Central memory CD4-positive, alpha-beta T cell (primary cell): Measurements from ENCODE around the gene MYO1E.
"Not testable (repeated sequence)": the region's sequence is repeated elsewhere in the genome, so short reads cannot be mapped to it uniquely, and the experiment has no call there.

Source experiments
- DNase-seq: peaks from one replicate; pipeline ENCODE4 v3.0.0; 2022

The MYO1E gene

GRCh38 chr15:59349680-59350420 is 22.8 kb downstream of the MYO1E start:
- DNase-seq, result no peak

- no peak for DNase-seq
Measured at GRCh38 chr15:59347915-59348314, 24.8 kb downstream of the MYO1E start.

- no peak for DNase-seq
Measured at GRCh38 chr15:59346951-59347350, 25.7 kb downstream of the MYO1E start.

DNA sequence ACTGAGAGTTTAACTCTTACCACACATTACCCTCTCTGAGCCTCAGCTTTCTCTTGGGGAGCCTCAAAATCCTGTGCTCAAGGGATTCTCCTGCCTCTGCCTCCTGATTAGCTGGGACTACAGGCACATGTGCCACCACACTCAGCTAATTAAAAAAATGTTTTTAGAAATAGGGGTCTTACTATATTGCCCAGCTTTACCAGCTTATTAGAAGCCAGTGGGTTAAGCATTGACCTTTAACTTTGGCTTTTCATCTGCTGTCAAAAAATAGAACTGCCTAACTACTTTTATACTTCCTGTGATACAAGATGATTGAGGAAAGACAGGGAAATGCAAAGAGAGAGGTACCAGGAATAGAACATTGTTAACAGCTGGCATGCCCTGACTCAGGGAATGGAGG is 27.3 kb downstream of the MYO1E start:
- DNase-seq, result no peak

DNA sequence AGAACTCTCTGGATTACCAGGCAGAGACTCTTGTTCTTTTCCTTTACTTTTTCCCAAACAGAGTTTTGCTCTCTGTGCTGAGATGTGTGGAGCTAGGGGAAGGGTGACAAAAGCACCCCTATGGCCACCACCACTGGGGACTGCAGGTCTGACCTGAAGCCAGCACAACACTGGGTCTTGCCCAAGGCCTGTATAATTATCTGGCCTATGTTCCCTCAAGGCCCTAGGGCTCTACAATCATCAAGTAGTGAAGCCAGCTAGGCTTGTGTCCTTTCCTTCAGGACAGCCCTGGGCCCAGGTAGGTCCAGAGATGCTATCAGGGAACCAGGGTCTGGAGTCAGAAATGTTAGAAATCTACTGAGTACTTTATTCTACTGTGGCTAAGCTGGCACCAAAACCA is 28.4 kb downstream of the MYO1E start:
- DNase-seq, result no peak

GRCh38 chr15:59340325-59340724 is 32.3 kb downstream of the MYO1E start:
- DNase-seq, result no peak

DNA sequence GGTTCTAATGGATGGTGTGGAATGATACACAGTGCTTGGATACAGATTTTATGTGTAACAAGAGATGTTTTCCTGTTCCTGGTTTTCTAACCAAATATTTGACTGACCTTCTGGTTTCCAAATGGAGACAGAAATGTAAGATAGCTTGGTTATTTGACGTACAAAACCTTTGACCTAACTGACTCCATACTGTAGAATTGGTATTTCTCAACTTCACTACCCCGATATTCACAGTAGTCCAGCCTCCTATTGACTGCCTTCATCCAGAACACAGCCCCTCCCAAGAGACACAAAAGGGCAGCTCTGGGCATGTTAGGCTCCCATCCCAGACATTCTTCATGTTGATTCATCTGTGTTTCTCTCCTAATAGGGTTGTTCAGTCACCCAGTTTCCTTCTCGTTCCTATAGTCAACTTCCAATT is 33.4 kb downstream of the MYO1E start:
- no peak for DNase-seq

DNA sequence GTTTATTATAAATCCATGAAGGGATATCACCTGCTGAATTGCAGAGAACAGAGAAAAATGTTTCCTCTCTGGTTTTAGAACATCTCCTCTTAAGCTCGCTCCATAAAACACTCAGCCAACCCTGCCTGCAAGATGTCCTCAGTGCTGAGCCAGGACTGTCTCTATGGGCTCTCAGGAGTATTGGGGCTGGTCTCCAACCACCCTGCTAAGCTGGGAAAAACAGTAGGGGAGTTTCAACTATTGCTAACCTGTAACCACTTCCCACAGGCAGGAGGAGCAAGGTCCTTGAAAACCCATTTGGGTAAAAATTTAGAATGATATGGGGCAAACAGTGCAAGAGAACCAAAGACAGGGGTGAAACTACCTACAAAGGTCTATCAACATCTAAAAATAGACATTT is 34.3 kb downstream of the MYO1E start:
- no peak for DNase-seq

DNA sequence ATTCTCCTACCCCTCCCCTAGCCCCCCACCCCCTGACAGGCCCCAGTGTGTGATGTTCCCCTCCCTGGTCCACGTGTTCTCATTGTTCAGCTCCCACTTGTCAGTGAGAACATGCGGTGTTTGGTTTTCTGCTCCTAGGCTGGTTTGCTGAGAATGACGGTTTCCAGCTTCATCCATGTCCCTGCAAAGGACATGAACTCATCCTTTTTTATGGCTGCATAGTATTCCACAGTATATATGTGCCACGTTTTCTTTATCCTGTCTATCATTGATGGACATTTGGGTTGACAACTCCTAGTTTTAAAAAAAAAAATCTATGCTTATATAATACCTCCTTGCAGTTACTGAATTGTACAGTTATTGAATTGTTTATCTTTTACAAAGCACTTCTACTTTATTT is 35.9 kb downstream of the MYO1E start:
- not testable (repeated sequence) for DNase-seq

DNA sequence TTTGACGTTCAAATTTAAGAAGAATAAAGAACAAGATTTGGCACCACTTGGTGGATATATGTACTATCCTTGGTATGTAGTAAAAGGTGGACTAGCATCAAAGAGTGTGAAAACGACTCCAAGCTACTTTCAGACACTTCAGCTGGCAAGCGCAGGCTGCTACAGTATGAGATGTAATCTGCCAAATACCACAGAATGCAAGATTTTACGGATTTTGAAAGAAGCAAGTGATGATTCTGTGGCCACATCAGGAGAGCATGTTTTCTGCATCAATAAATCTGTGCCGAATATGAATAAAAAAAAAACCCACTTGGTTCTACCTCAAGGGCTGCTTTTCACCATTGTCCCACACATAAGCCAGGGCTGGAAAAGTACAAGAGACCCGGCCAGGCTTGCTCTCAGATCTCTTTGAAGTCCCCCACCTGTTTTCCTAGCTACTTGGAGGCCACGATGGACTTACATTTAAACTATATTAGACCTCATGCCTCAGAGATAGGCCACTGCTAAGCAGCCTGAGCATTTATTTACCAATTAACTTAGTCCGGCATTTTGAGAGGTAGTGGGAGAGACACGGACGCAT is 37.4 kb downstream of the MYO1E start:
- no peak for DNase-seq

DNA sequence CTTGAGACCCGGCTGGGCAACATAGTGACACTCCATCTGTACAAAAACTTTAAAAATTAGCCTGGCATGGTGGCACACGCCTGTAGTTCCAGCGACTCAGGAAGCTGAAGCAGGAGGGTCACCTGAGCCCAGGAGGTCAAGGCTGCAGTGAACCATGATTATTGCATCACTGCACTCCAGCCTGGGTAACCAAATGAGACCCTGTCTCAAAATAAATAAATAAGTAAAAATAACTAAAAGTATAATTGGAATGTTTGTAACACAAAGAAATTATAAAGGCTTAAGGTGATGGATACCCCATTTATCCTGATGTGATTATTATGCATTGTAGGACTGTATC is 38.6 kb downstream of the MYO1E start:
- DNase-seq, result no peak

- DNase-seq, result no peak
Measured at GRCh38 chr15:59333401-59334075, 39.1 kb downstream of the MYO1E start.

GRCh38 chr15:59332009-59332408 is 40.7 kb downstream of the MYO1E start:
- no peak for DNase-seq

GRCh38 chr15:59330649-59331048 is 42.0 kb downstream of the MYO1E start:
- DNase-seq, result no peak

- no peak for DNase-seq
Measured at GRCh38 chr15:59329570-59330350, 42.9 kb downstream of the MYO1E start.

DNA sequence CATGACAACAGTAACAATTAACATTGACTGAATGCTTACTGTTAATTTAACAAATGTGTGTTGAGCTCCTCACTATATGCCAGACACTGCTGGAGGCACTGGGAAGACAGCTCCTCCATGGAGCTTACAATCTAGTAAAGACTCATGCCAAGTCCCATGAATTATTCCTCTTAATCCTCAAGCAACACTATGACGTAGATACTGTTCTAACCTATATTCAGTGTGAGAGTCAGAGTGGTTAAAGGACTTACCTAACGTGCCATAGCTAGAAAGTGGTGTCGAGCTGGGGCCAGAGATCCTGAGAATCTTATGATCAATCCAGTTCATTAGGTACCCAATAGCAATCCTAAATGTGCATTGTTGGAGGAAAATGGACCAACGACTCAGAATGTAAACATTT is 43.6 kb downstream of the MYO1E start:
- no peak for DNase-seq

- no peak for DNase-seq
Measured at GRCh38 chr15:59327942-59328341, 44.7 kb downstream of the MYO1E start.

DNA sequence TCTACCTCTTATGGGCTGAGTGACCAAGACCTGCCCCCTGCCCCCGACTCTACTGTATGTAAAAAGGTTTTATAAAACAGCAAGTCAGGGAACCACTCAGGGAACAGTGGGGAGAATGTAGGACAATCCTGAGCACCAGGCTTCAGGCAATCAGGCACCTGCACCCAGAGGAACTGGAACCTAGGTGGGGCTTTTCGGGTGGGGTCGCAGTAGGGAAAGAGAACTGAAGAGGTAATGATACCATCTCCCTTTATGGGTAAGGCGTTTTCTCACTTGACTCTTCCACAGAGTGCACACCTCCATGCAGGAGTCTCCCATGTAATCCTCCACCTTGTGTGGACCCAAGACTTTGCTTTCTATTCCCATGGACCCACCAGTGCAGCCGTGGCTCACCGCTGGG is 45.8 kb downstream of the MYO1E start:
- no peak for DNase-seq

- DNase-seq, result no peak
Measured at GRCh38 chr15:59322056-59322759, 50.5 kb downstream of the MYO1E start.

DNA sequence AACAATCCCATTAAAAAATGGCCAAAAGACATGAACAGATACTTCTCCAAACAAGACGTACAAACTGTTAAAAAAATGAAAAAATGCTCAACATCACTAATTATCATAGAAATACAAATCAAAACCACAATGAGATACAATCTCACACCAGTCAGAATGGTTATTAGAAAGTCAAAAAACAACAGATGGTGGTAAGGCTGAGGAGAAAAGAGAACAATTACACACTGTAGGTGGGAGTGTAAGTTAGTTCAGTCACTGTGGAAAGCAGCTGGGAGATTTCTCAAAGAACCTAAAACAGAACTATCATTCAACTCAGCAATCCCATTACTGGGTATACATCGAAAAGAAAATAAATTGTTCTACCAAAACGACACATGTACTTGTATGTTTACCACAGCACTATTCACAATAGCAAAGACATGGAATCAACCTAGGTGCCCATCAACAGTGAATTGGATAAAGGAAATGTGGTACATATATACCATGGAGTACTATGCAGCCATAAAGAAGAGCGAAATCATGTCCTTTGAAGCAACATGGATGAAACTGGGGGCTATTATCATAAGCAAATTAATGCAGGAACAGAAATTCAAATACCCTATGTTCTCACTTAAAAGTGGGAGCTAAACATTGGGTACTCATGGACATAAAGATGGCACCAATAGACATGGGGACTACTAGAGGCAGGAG is 51.5 kb downstream of the MYO1E start:
- no peak for DNase-seq

- no peak for DNase-seq
Measured at GRCh38 chr15:59317211-59317610, 55.5 kb downstream of the MYO1E start.

GRCh38 chr15:59315914-59316451 is 56.7 kb downstream of the MYO1E start:
- no peak for DNase-seq
